Testis (tissue), 3 donors: ENCODE results near the gene FBXW9. TPM values are rescaled to one million over a fixed set of nuclear protein-coding genes. Genes with fewer than 3 reads are reported as not detected.

Experiments
- DNase-seq: peaks from one replicate; pipeline ENCODE4 v3.0.0-alpha.2; 2019
- H3K27ac ChIP-seq, 2 donors: fragments of 200-600 bp; sonication (generic); one replicate each; pipeline ENCODE4 v1.5.1; 2019
- H3K27me3 ChIP-seq: fragments of 200-600 bp; sonication (generic); one replicate; pipeline ENCODE4 v1.5.1; 2019
- H3K36me3 ChIP-seq: fragments of 200-600 bp; sonication (generic); one replicate; pipeline ENCODE4 v1.5.1; 2017; ENCODE audit warnings: low read depth; ENCODE audit errors: missing control alignments
- H3K4me1 ChIP-seq: fragments of 200-600 bp; sonication (generic); one replicate; pipeline ENCODE4 v1.5.1; 2019
- H3K4me3 ChIP-seq, 2 donors: fragments of 200-600 bp; sonication (generic); one replicate each; pipeline ENCODE4 v1.5.1; 2017 to 2019
- H3K9me3 ChIP-seq: fragments of 200-600 bp; sonication (generic); one replicate; pipeline ENCODE4 v1.5.1; 2017
- POLR2A ChIP-seq: fragments of 450-650 bp; IDR thresholded peaks from one replicate; pipeline ENCODE4 v1.6.1; 2017; ENCODE audit warnings: antibody characterized with exemption, mild to moderate bottlenecking, moderate library complexity
- WGBS, 2 donors: methylation state at CpG; one replicate each; pipeline ENCODE4 v1.1.5; 2018; 5-methylcytosine and 5-hydroxymethylcytosine counted together
- intact Hi-C: fragments of 100-400 bp; cut with DNase I; formaldehyde crosslinking; loops from one replicate; pipeline ENCODE4 v1.15.1; 2023; ENCODE audit warnings: low total_unique reads
- polyA plus RNA-seq: library from polyadenylated mRNA; stranded (reverse); fragments of 350-450 nt; fragmentation: Illumina TruSeq; extraction: RNeasy Lipid Tissue Mini Kit (QIAGEN cat#74804); gene quantifications from one replicate; pipeline ENCODE4 v1.2.3, GENCODE V29; 2014; ENCODE audit warnings: low read depth, low replicate concordance; ENCODE audit not compliant: insufficient read depth
- total RNA-seq, 2 donors: library from RNA; depleted of rRNA; stranded (reverse); fragments of >200 nt; gene quantifications; one replicate each; pipeline ENCODE4 v1.2.3, GENCODE V29; 2016
- TF ChIP-seq, protein P1 (sequence below), 3 experiments: fragments of 450-650 bp in 2 of 3; fragments of 200-600 bp in 1 of 3; sonication (generic) in 1 of 3; IDR thresholded peaks; one replicate each; pipeline ENCODE4 v1.5.1; 2016 to 2019; ENCODE audit warnings: antibody characterized with exemption in 3 of 3, mild to moderate bottlenecking in 2 of 3, moderate library complexity in 1 of 3

Gene FBXW9
- total and polyA plus RNA-seq, 3 donors from 2014 or later = 20.5 to 27.4 (median 23.3) TPM

DNA sequence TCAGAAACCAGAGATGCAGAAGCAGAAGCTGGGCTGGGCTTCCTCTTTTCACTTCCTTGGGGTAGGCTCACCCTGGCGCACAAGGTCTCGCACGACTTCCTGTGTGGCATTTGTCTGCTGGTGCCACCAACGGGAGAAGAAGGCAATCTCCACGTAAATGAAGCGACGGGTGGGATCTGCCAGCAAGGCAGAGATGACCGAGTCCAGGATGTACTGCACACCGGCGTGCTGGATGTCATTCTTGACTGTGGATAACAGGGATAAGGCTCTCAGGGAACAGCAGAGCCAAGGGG lies 31.2 kb downstream of the FBXW9 start:
- peaks cover 26% of the 10 kb centered on the region for H3K4me1 ChIP-seq
- no peaks in the 10 kb centered on the region for H3K27me3 ChIP-seq
- no peak overlapping the region for H3K4me3 ChIP-seq
- 72 to 77% methylated on average over 10 of the region's 10 CpGs for WGBS, 2 donors
- no peaks in the 10 kb centered on the region for H3K9me3 ChIP-seq
- H3K27ac ChIP-seq = no peak overlapping the region
- no peak for TF ChIP-seq POLR2A
- TF ChIP-seq, protein P1, sequence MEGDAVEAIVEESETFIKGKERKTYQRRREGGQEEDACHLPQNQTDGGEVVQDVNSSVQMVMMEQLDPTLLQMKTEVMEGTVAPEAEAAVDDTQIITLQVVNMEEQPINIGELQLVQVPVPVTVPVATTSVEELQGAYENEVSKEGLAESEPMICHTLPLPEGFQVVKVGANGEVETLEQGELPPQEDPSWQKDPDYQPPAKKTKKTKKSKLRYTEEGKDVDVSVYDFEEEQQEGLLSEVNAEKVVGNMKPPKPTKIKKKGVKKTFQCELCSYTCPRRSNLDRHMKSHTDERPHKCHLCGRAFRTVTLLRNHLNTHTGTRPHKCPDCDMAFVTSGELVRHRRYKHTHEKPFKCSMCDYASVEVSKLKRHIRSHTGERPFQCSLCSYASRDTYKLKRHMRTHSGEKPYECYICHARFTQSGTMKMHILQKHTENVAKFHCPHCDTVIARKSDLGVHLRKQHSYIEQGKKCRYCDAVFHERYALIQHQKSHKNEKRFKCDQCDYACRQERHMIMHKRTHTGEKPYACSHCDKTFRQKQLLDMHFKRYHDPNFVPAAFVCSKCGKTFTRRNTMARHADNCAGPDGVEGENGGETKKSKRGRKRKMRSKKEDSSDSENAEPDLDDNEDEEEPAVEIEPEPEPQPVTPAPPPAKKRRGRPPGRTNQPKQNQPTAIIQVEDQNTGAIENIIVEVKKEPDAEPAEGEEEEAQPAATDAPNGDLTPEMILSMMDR (IDR thresholded peaks at IDR 0.05) = no peak
- no peaks in the 10 kb centered on the region for H3K36me3 ChIP-seq
- intact Hi-C loops = no loop called here
- DNase-seq = no peak

DNA sequence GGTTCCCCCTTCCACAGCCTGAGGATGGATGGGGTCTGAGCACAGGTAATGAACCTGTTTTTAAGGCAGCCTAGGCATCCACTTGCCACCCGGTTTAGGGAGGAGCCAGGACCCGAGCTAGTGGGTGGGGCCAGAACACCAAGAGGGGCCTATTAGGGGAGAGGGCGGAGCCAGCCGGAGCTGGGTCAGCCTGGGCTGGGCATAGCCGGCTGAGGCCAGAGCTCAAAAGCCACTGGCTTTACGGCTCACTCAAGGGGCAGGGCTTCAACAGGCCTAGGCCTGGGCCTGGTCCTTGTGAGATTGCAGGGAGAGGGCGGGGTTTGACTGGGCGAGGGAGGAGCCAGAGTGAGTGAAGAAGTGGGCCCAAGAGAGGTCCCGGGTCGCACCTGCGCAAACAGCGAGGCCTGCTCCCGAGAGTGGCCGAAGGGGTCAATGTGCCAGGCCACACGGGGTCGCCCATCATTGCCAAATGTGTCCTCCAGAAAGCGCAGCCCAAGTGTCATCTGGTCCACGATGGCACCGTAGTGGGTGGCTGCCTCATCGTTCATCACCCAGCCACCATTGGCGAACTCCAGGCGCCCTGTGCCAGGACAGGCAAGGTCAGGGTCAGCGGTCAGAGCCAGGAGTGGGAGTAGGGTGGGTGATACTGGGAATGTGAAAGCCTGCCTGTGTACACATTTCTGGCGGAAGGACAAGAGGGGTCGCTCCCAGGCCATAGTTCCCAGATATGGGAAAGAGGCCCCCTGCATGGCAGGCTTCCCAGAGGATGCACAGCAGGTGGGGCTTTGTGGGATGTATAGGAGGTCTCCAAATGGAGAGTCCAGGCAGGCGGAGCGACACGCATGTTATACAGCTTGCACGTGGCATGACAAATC lies 31.8 kb downstream of the FBXW9 start:
- H3K4me3 ChIP-seq = no peak overlapping the region
- H3K27me3 ChIP-seq = no peaks in the 10 kb centered on the region
- DNase-seq = no peak
- no peaks in the 10 kb centered on the region for H3K9me3 ChIP-seq
- peaks cover 24% of the 10 kb centered on the region for H3K4me1 ChIP-seq
- intact Hi-C loops = no loop called here
- 56 to 76% methylated on average over 17 to 29 of the region's 29 CpGs for WGBS, 2 donors
- TF ChIP-seq POLR2A = no peak
- TF ChIP-seq, protein P1 (IDR thresholded peaks at IDR 0.05) = no peak
- H3K36me3 ChIP-seq = no peaks in the 10 kb centered on the region
- H3K27ac ChIP-seq = no peak overlapping the region

DNA sequence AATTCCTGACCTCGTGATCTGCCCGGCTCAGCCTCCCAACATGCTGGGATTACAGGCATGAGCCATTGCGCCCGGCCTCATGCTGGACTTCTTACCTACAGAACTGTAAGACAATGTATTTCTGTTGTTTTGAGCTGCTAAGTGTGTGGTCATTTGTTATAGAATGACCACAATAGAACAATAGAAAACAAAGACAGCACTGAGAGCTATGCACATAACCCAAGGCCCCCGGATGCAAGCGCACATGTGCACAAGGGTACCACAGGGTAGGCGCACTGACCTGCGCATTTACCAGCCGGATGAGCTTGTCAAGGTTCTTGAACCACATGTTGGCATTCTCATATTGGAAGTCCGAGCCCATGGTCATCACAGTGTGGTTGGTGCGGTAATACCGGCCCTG lies 35.5 kb downstream of the FBXW9 start:
- no peak for DNase-seq
- TF ChIP-seq POLR2A = no peak
- TF ChIP-seq, protein P1 (IDR thresholded peaks at IDR 0.05) = no peak
- Histone ChIP-seq H3K27me3 (no peaks in the 10 kb centered on the region), H3K36me3 (no peaks in the 10 kb centered on the region), H3K4me3 (no peak overlapping the region), H3K4me1 (peaks cover 5% of the 10 kb centered on the region), H3K27ac (no peak overlapping the region), H3K9me3 (no peaks in the 10 kb centered on the region)
- WGBS, 2 donors = 92 to 99% methylated on average over 12 of the region's 12 CpGs
- intact Hi-C loops = no loop called here

DNA sequence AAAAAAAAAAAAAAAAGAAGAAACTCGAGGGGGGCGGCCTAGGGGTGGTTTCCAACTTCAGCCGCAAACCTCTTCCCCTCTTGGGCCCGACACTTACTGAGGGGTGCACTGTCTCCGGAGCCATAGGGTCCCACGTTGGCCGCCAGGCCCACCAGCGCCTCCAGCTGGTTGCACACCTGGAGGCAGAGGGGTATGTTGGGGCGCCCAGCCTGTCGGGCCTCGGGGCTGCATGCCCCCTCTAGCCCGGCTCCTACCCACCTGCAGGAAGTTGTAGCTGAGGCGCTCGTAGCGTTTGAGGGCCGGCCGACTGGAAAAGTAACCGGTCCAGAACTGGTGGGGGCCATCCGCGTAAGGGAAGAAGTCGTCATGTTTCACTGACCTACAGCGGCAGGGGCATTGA lies 38.5 kb downstream of the FBXW9 start:
- TF ChIP-seq POLR2A = no peak
- TF ChIP-seq, protein P1 (IDR thresholded peaks at IDR 0.05) = no peak
- no peaks in the 10 kb centered on the region for H3K27me3 ChIP-seq
- no peak overlapping the region for H3K27ac ChIP-seq
- H3K9me3 ChIP-seq = no peaks in the 10 kb centered on the region
- no peaks in the 10 kb centered on the region for H3K4me1 ChIP-seq
- no peaks in the 10 kb centered on the region for H3K36me3 ChIP-seq
- intact Hi-C loops = no loop called here
- H3K4me3 ChIP-seq = no peak overlapping the region
- no peak for DNase-seq
- WGBS, 2 donors = 64 to 75% methylated on average over 19 to 22 of the region's 22 CpGs
